ENCODE results near the gene H1-8.

Gene H1-8

GRCh38 chr3:129574206-129574605 lies 31.2 kb downstream of the H1-8 start:
- DNase-seq = no peak

GRCh38 chr3:129575233-129575996 lies 32.4 kb downstream of the H1-8 start:
- no peak for DNase-seq

DNA sequence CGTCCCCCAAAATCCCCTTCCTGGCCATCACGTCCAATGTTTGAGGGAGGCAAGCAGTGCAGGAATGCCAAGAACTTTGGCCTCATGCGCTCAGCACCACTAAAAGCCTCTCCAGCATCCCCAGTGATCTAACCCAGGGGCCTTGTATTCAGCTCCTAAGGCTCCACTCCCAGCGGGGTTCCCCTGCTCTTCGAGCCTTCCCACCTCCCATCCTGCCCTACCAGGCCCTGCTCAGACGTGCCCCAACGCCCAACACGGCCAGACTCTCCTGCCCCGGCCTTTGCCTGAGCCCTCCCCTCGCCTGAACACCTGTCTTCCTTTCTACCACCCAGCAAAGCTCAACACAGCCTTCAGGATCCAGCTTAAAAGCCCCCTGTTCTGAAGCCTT lies 33.0 kb downstream of the H1-8 start:
- no peak for DNase-seq

DNA sequence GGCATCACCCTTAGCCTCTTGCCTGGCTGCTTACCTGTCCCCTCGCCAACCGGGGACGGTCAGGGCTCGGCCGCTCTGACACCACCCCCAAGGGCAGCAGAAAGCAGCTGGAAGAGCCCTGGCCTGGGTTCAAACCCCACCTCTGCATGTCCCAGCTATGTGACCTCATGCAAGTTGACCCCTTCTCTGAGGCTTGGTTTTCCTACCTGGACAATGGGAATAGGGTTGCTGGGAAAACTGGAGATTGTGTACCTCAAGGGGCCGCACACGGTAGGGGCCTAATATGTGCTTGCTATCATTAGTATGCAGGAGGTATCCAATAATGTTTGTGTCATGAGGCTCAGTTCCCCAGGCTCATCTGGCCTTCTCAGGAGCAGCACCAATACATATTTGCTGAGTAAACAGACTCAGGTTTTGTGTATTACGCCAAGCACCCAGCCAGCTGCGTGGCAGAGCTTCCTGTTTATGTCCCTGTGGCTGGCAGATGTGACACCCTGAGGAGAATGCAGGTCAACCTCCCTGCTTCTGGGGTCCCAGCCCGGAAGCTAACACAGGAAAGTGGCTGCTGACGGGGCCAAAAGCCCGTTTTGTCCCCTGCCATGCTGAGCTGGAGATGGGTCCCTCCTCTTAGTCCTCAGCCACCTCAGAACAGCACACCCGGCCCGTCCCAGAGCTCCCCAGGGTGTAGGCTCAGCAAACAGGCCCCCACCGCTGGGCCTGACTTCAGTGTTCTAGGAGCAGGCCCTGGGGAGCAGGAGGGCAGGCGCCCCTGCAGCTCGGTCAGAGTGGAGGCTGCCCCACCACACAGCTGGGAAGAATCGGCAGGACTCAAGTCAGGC lies 33.8 kb downstream of the H1-8 start:
- no peak for DNase-seq

DNA sequence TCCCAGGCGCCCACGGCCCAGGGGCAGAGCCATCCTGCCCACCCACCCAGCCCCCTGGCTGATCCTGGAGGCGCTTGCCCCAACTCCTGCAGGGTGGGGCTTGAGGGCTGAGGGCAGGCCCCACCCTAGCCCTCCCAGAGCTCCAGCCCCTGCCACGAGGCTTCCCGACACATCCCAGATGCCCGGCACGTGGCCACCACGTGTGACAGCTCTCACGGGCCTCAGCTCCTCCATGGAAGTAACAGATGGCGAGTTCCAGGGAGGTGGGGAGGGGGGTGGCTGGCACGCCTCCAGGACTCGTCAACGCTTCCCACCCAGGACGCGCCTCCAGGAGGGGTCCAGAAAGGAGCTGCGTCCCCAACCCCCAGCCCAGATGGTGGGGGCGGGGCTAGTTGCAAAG lies 34.4 kb downstream of the H1-8 start:
- DNase-seq = no peak

- DNase-seq = no peak
Observed at GRCh38 chr3:129577925-129578786, 35.2 kb downstream of the H1-8 start.

- DNase-seq = no peak
Observed at GRCh38 chr3:129579991-129580390, 37.0 kb downstream of the H1-8 start.

DNA sequence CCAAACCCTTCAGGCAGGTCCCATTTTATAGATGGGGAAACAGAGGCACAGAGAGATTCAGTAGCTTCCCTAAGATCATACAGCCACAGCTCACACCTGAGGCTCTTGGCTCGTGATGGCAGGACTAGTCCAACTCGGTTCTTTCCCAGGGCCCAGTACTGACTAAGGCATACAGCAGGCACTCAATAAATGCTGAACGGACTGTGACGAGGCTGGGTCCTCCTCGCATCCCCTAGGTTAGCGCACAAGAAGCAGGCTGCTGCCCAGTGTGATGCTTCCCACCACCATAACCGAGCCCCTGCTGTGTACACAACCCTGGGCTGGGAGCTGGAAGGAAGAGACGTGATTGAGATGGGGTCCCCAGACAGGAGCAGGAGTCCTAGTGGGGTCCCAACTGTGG lies 38.6 kb downstream of the H1-8 start:
- DNase-seq = no peak

DNA sequence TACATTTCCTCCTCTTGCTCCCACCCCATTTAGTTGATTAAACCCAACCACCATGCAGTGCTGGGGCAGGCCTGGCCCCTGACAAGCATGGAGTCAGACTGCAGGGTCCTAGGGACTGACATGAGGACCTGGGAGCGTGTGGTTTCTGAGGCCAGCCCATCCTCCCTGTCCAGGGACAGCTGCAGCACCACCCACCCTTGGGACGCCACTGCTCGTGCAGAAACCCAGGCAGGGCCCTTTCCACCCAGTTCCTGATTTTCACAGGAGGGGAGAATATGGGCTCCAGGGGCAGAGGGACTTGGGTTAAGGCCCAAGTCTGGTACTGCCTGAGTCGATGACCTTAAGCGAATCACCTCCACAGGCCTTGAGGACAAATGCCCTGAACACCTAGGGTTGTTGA lies 39.8 kb downstream of the H1-8 start:
- no peak for DNase-seq

DNA sequence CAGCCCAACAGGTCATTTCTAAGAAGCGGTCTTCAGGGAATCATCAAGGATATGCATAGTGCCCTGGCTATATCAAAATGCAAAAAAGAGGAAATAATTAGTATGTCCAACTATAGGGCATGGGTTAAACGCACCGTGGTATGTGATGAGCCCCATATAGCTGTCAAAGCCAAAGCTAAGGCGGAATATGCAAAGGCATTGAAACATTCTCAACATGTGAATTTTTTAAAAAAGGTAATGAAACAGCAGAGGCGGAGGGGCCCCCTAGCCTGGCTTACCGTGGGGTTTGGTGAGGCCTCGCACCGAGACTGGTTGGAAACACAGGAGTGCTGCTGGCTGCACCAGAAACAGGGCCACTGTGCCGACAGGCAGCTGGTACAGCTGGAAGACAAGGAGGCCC lies 40.3 kb downstream of the H1-8 start:
- DNase-seq = no peak

- no peak for DNase-seq
Observed at GRCh38 chr3:129584631-129585030, 41.7 kb downstream of the H1-8 start.

DNA sequence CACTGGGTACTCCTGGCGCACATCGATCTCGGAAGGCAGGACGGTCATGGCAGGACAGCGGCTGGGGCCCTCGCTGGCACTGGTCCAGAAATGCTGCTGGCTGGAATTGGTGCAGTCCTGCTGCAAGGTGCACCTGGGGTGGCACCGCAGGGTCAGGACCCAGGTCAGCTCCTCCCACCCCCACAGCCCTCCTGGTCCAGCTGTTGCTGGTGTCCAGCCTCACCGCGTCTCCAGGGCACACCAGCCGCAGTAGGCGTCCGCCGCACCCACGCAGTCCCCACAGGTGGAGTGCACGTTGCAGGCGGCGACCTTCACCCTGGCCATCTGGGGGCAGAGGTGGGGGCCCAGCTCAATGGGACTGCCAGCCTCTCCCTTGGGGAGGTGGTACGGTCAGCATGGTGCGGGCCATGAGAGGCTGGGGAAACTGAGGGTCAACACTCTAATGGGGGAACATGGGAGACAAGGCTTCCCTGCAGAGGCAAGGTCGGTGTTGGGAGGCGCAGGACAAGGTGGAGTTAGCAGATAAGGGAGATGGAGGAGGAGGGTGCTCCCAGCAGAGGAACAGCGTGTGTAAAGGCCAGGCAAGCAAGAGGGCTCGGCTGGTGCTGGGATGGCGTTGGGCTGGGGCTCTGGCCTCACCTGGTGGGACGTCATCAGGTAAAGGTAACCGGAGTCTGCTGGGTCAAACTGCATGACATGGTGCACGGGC lies 43.1 kb downstream of the H1-8 start:
- DNase-seq = no peak

GRCh38 chr3:129586746-129587430 lies 43.9 kb downstream of the H1-8 start:
- DNase-seq = no peak

GRCh38 chr3:129587566-129588210 lies 44.7 kb downstream of the H1-8 start:
- no peak for DNase-seq

- no peak for DNase-seq
Observed at GRCh38 chr3:129590215-129590614, 47.2 kb downstream of the H1-8 start.

- no peak for DNase-seq
Observed at GRCh38 chr3:129591932-129592331, 49.0 kb downstream of the H1-8 start.

GRCh38 chr3:129592381-129593131 lies 49.6 kb downstream of the H1-8 start:
- peak; percentile 72 for DNase-seq

DNA sequence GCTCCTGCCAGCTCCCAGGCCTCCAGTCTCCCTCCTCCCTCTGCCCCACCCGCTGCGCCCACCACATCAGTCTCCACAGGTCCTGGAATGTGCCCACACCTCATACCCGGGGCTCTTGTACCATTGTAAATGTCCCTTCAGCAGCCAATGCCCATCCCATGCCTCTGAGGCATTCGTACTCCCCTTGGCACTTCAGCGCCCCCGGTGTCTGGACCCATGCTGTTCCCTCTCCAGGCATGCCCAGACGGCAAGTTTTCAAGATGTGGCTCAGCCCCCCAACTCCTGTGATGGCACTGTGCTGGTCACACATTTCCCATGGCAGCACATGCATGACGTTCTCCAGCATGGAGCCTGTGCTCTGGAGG lies 50.2 kb downstream of the H1-8 start:
- no peak for DNase-seq

DNA sequence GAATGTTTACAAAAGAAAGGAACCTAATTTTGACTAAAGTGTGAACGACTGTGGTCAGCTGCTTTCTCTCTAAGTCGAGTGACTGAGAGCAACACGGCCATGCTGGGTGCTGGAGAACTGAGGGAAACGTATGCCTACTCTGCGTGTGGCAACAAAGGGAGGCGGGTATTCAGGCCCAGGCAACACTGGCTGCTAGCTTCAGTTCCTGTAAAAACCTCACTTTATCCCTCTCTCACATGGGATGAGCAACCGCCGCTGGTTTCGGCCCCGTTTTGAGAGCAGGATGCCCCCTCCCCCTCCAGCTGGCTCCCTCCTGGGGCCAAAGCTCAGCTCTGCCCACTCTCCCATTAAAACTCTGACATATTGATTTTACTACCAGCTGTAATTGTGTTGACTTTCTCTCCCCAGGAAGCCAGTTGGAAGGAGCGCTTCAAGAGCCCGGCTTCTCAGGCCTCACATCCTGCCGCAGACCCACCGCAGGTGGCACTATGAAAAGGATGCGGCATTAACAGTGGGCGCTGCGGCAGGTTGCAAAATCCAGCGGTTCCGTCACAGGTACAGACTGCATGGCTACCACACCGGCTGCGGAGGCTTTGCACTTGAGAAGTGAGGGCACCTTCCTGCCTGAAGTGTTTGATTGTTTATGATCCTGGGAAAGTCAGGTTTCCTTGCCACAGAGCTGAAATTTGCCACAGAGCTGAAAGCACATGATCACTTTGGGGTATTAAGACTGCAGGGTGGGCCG lies 50.8 kb downstream of the H1-8 start:
- DNase-seq = peak; percentile 58

DNA sequence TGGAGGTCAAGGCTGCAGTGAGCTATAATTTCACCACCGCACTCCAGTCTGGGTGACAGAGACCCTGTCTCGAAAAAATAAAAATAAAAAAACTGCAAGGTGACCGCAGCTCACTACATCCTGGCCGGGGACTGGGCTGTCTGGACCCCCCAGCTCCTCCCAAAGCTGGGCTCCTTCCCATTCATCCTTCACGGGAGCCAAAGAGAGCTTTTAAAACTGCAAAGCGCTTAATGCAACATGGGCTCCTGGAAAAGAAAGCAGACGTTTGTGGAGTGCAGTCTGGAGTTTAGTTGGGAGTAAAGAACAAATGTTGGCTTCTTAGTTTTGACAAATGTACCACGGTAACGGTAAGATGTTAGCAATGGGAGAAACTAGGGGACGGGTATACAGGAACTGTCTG lies 51.4 kb downstream of the H1-8 start:
- DNase-seq = no peak

All from right kidney (tissue), 1 donor.